ENCODE measurements around the gene ACLY. TPM values are rescaled to one million over a fixed set of nuclear protein-coding genes. Genes with fewer than 3 reads are reported as not detected.
A peak's percentile ranks its signal among the peaks of the same experiment; 100 is the strongest.

ACLY gene
- total and polyA plus RNA-seq, 2 of the 13 experiments (the other 11 are each of a cell fraction or from before 2014, with no cell fraction given), result 111 to 218 TPM

- TF ChIP-seq, protein P1, sequence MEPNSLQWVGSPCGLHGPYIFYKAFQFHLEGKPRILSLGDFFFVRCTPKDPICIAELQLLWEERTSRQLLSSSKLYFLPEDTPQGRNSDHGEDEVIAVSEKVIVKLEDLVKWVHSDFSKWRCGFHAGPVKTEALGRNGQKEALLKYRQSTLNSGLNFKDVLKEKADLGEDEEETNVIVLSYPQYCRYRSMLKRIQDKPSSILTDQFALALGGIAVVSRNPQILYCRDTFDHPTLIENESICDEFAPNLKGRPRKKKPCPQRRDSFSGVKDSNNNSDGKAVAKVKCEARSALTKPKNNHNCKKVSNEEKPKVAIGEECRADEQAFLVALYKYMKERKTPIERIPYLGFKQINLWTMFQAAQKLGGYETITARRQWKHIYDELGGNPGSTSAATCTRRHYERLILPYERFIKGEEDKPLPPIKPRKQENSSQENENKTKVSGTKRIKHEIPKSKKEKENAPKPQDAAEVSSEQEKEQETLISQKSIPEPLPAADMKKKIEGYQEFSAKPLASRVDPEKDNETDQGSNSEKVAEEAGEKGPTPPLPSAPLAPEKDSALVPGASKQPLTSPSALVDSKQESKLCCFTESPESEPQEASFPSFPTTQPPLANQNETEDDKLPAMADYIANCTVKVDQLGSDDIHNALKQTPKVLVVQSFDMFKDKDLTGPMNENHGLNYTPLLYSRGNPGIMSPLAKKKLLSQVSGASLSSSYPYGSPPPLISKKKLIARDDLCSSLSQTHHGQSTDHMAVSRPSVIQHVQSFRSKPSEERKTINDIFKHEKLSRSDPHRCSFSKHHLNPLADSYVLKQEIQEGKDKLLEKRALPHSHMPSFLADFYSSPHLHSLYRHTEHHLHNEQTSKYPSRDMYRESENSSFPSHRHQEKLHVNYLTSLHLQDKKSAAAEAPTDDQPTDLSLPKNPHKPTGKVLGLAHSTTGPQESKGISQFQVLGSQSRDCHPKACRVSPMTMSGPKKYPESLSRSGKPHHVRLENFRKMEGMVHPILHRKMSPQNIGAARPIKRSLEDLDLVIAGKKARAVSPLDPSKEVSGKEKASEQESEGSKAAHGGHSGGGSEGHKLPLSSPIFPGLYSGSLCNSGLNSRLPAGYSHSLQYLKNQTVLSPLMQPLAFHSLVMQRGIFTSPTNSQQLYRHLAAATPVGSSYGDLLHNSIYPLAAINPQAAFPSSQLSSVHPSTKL (CRISPR knock-in tag; IDR thresholded peaks at IDR 0.05), result peak; percentile 63; the same call in 1 of the 2 replicates
- TF ChIP-seq MAFF (IDR thresholded peaks at IDR 0.05; ENCODE audit: low read depth, low read length), result peak; percentile 27; the same call in 1 of the 2 replicates
- peak; percentile 73; the same call in 1 of the 2 replicates for TF ChIP-seq WIZ (CRISPR knock-in tag; IDR thresholded peaks at IDR 0.05)
- TF ChIP-seq ZNF510 (CRISPR knock-in tag; IDR thresholded peaks at IDR 0.05; ENCODE audit: low read depth), result peak; percentile 90; the same call in 1 of the 2 replicates
- TF ChIP-seq ZMAT5 (CRISPR knock-in tag; IDR thresholded peaks at IDR 0.05; ENCODE audit: borderline replicate concordance, low read depth), result no peak
- no peak for TF ChIP-seq KLF12 (CRISPR knock-in tag; IDR thresholded peaks at IDR 0.05; ENCODE audit: borderline replicate concordance)
- TF ChIP-seq KDM5A (IDR thresholded peaks at IDR 0.05; ENCODE audit: borderline replicate concordance, low read length), result no peak
- TF ChIP-seq, protein P2, sequence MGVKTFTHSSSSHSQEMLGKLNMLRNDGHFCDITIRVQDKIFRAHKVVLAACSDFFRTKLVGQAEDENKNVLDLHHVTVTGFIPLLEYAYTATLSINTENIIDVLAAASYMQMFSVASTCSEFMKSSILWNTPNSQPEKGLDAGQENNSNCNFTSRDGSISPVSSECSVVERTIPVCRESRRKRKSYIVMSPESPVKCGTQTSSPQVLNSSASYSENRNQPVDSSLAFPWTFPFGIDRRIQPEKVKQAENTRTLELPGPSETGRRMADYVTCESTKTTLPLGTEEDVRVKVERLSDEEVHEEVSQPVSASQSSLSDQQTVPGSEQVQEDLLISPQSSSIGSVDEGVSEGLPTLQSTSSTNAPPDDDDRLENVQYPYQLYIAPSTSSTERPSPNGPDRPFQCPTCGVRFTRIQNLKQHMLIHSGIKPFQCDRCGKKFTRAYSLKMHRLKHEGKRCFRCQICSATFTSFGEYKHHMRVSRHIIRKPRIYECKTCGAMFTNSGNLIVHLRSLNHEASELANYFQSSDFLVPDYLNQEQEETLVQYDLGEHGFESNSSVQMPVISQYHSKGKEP (CRISPR knock-in tag; IDR thresholded peaks at IDR 0.05), result no peak
- TF ChIP-seq SYNCRIP (IDR thresholded peaks at IDR 0.05; ENCODE audit: insufficient read depth, low read depth, low read length), result no peak
- peak; percentile 66 for TF ChIP-seq CREB1 (IDR thresholded peaks at IDR 0.05)
- peak; percentile 62; the same call in 1 of the 2 replicates for TF ChIP-seq CREB1 (CRISPR knock-in tag; IDR thresholded peaks at IDR 0.05)
- peak; percentile 90 for TF ChIP-seq RAD21 (CRISPR knock-in tag; IDR thresholded peaks at IDR 0.05)
- TF ChIP-seq, protein P3, sequence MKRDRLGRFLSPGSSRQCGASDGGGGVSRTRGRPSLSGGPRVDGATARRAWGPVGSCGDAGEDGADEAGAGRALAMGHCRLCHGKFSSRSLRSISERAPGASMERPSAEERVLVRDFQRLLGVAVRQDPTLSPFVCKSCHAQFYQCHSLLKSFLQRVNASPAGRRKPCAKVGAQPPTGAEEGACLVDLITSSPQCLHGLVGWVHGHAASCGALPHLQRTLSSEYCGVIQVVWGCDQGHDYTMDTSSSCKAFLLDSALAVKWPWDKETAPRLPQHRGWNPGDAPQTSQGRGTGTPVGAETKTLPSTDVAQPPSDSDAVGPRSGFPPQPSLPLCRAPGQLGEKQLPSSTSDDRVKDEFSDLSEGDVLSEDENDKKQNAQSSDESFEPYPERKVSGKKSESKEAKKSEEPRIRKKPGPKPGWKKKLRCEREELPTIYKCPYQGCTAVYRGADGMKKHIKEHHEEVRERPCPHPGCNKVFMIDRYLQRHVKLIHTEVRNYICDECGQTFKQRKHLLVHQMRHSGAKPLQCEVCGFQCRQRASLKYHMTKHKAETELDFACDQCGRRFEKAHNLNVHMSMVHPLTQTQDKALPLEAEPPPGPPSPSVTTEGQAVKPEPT (CRISPR knock-in tag; IDR thresholded peaks at IDR 0.05; ENCODE audit: low read depth), result peak; percentile 97
- no peak for TF ChIP-seq MATR3 (CRISPR knock-in tag; IDR thresholded peaks at IDR 0.05)
- 0 out of 2 replicates have a peak, but pooled peaks have one; percentile 82 for TF ChIP-seq ZNF274 (CRISPR knock-in tag; IDR thresholded peaks at IDR 0.05)
- TF ChIP-seq SOX5 (CRISPR knock-in tag; IDR thresholded peaks at IDR 0.05; ENCODE audit: borderline replicate concordance), result peak; percentile 61; the same call in 1 of the 2 replicates
- no peak for TF ChIP-seq FOXP1 (IDR thresholded peaks at IDR 0.05)
- peak; percentile 77 for TF ChIP-seq FOXP1 (CRISPR knock-in tag; IDR thresholded peaks at IDR 0.05)
- TF ChIP-seq ZNF563 (CRISPR knock-in tag; IDR thresholded peaks at IDR 0.05), result peak; percentile 71; the same call in 1 of the 2 replicates
- peak; percentile 72 for TF ChIP-seq NFKBIZ (CRISPR knock-in tag; IDR thresholded peaks at IDR 0.05)
- peak; percentile 86; the same call in 1 of the 2 replicates for TF ChIP-seq ZBTB38 (CRISPR knock-in tag; IDR thresholded peaks at IDR 0.05)
- peak; percentile 92 for TF ChIP-seq SALL1 (CRISPR knock-in tag; IDR thresholded peaks at IDR 0.05)
- peak; percentile 86 for TF ChIP-seq ZSCAN25 (CRISPR knock-in tag; IDR thresholded peaks at IDR 0.05)
- TF ChIP-seq GFI1 (CRISPR knock-in tag; IDR thresholded peaks at IDR 0.05; ENCODE audit: borderline replicate concordance), result peak; percentile 68; the same call in 1 of the 2 replicates
These were observed 11.5 kb upstream of the ACLY start, which contains the start of gene ODAD4 (continued) for GRCh38 chr17:41930009-41930832.

Measured in HepG2 (cell line).